GM19238 (cell line): ENCODE data around the gene G6PD.
"Not testable (repeated sequence)": the region's sequence is repeated elsewhere in the genome, so short reads cannot be mapped to it uniquely, and the experiment has no call there.

Experiments used
- DNase-seq: peaks from one replicate; pipeline ENCODE4 v3.0.0; 2011; ENCODE audit warnings: low spot score; ENCODE audit not compliant: insufficient read length

Gene G6PD

GRCh38 chrX:154542723-154543424 is 3.8 kb downstream of the G6PD start:
- no peak for DNase-seq

- DNase-seq = no peak
Observed at GRCh38 chrX:154541896-154542722, 4.5 kb downstream of the G6PD start.

- no peak for DNase-seq
Observed at GRCh38 chrX:154541589-154541895, 5.1 kb downstream of the G6PD start.

- no peak for DNase-seq
Observed at GRCh38 chrX:154540897-154541535, 5.6 kb downstream of the G6PD start.

- not testable (repeated sequence) for DNase-seq
Observed at GRCh38 chrX:154540365-154540764, 6.3 kb downstream of the G6PD start.

GRCh38 chrX:154539077-154539476 is 7.6 kb downstream of the G6PD start:
- no peak for DNase-seq

GRCh38 chrX:154535892-154536291 is 10.8 kb downstream of the G6PD start:
- no peak for DNase-seq

GRCh38 chrX:154534526-154535322 is 11.9 kb downstream of the G6PD start:
- DNase-seq = peak; percentile 93

GRCh38 chrX:154532690-154533089 is 14.0 kb downstream of the G6PD start:
- no peak for DNase-seq

- no peak for DNase-seq
Observed at GRCh38 chrX:154531626-154532025, 15.0 kb downstream of the G6PD start.

- DNase-seq = no peak
Observed at GRCh38 chrX:154530286-154530685, 16.4 kb downstream of the G6PD start.

GRCh38 chrX:154529206-154529612 is 17.4 kb downstream of the G6PD start:
- no peak for DNase-seq

- DNase-seq = peak; percentile 47
Observed at GRCh38 chrX:154526901-154527675, 19.6 kb downstream of the G6PD start.

GRCh38 chrX:154525606-154526490 is 20.8 kb downstream of the G6PD start:
- no peak for DNase-seq

- no peak for DNase-seq
Observed at GRCh38 chrX:154519389-154519788, 27.3 kb downstream of the G6PD start.

- no peak for DNase-seq
Observed at GRCh38 chrX:154517101-154517781, 29.4 kb downstream of the G6PD start.

GRCh38 chrX:154516656-154517100 is 30.0 kb downstream of the G6PD start:
- DNase-seq = no peak

- peak; percentile 70 for DNase-seq
Observed at GRCh38 chrX:154515966-154516655, 30.5 kb downstream of the G6PD start, which contains the start of gene FAM3A. Gene FAM3A, minus strand, starts transcription at chrX:154516232. Its CDS starts 460 bp downstream, at chrX:154515772.
